Kidney (tissue), 14 donors: ENCODE measurements around the gene PALLD. TPM values are rescaled to one million over a fixed set of nuclear protein-coding genes. Genes with fewer than 3 reads are reported as not detected.

Experiments used
- DNase-seq, 5 donors: peaks; one replicate each; pipeline ENCODE4 v3.0.0-alpha.2; 2013 to 2020
- FAIRE-seq: peaks from 2 replicates; lab custom pipeline; 2012; peaks lifted over from hg19 to GRCh38; lab: Jason Lieb, UNC
- H3K27ac ChIP-seq, 2 donors: one replicate each; pipeline ENCODE4 v1.7.0; 2013; ENCODE audit warnings: low read depth in 2 of 2, low read length in 2 of 2, inconsistent platforms in 1 of 2
- H3K27me3 ChIP-seq: one replicate; pipeline ENCODE4 v1.7.1; 2013; ENCODE audit warnings: low read length, inconsistent platforms; ENCODE audit not compliant: control insufficient read depth, insufficient read depth
- H3K36me3 ChIP-seq, 3 donors: one replicate each; pipeline versions ENCODE4 v1.7.0 to v1.7.1; 2013; ENCODE audit warnings: low read length in 3 of 3, control low read depth in 1 of 3, inconsistent platforms in 1 of 3; ENCODE audit not compliant: insufficient read depth in 3 of 3, control insufficient read depth in 2 of 3
- H3K4me1 ChIP-seq, 3 donors: one replicate each; pipeline versions ENCODE4 v1.7.0 to v1.7.1; 2013; ENCODE audit warnings: low read length in 3 of 3, inconsistent platforms in 1 of 3, low read depth in 1 of 3; ENCODE audit not compliant: control insufficient read depth in 2 of 3, insufficient read depth in 2 of 3
- H3K4me3 ChIP-seq, 3 donors: one replicate each; pipeline versions ENCODE4 v1.7.0 to v1.8.1; 2013; ENCODE audit warnings: low read length in 3 of 3, control low read depth in 1 of 3, inconsistent platforms in 1 of 3
- H3K9ac ChIP-seq, 3 donors: one replicate each; pipeline versions ENCODE4 v1.7.0 to v1.7.1; 2013; ENCODE audit warnings: low read length in 3 of 3, control low read depth in 1 of 3, inconsistent platforms in 1 of 3
- H3K9me3 ChIP-seq, 3 donors: one replicate each; pipeline versions ENCODE4 v1.7.0 to v1.7.1; 2013; ENCODE audit warnings: low read length in 3 of 3, control low read depth in 1 of 3, inconsistent platforms in 1 of 3; ENCODE audit not compliant: control insufficient read depth in 2 of 3, insufficient read depth in 1 of 3
- CTCF ChIP-seq: IDR thresholded peaks from 3 replicates; pipeline ENCODE4 v1.5.1; 2012; ENCODE audit warnings: mild to moderate bottlenecking, moderate library complexity, borderline replicate concordance; ENCODE audit not compliant: insufficient read depth; ENCODE audit errors: extremely low read depth
- intact Hi-C: fragments of 100-400 bp; cut with DNase I; formaldehyde crosslinking; loops from one replicate; pipeline ENCODE4 v1.11.1; 2022
- polyA plus RNA-seq: library from polyadenylated mRNA; stranded (reverse); fragments of 350-450 nt; fragmentation: Illumina TruSeq; extraction: RNeasy Lipid Tissue Mini Kit (QIAGEN cat#74804); gene quantifications from one replicate; pipeline ENCODE4 v1.2.3, GENCODE V29; 2014; ENCODE audit warnings: low read depth, low replicate concordance; ENCODE audit not compliant: insufficient read depth
- total RNA-seq: library from RNA; stranded (reverse); fragmentation: NEBNext Ultra II Directional; extraction: Animal tissue kit (Norgen Biotek cat#: 25700); gene quantifications from one replicate; pipeline ENCODE4 v1.2.1, GENCODE V29; 2021
- donor health status: control.
- donor health status: control.
- donor health status: control.
- donor health status: control.
- donor health status: control.
- donor health status: DM: yes; HTN: yes; CAD: no.
- donor health status: Normal renal cell carcinoma (clear cell type).

Gene PALLD
- total and polyA plus RNA-seq, 2 donors from 2014 or later, result 43.4 to 120 TPM

GRCh38 chr4:168972596-168972995 lies 475.7 kb downstream of the PALLD start:
- Histone ChIP-seq H3K9ac (no peak overlapping the region), H3K4me3 (no peak overlapping the region), H3K36me3 (peaks cover 5 to 14% (median 11%) of the 10 kb centered on the region in 3 donors), H3K4me1 (no peaks in the 10 kb centered on the region), H3K27ac (no peak overlapping the region), H3K9me3 (no peaks in the 10 kb centered on the region), H3K27me3 (no peaks in the 10 kb centered on the region)
- FAIRE-seq (no peak), DNase-seq (no peak)
- TF ChIP-seq CTCF, result no peak
- intact Hi-C loops, result no loop called here

Other genes starting within 250 kb of the PALLD start
- gene DDX60, start 178.3 kb upstream of the PALLD start, total RNA-seq, result 31.6 TPM
- 6.4 TPM for gene DDX60, start 178.3 kb upstream of the PALLD start, polyA plus RNA-seq
- gene DDX60L, start 16.6 kb upstream of the PALLD start, total RNA-seq, result 20.2 TPM
- gene DDX60L, start 16.6 kb upstream of the PALLD start, polyA plus RNA-seq, result 3.5 TPM